Kidney capillary endothelial cell (primary cell): ENCODE results near the gene MBP.
"Not testable (repeated sequence)": the region's sequence is repeated elsewhere in the genome, so short reads cannot be mapped to it uniquely, and the experiment has no call there.

ENCODE experiments used
- DNase-seq: peaks from one replicate; pipeline ENCODE4 v3.0.0-alpha.2; 2018; ENCODE audit warnings: low spot score

Gene MBP

GRCh38 chr18:77022116-77022515 is 110.5 kb downstream of the MBP start:
- DNase-seq, result no peak

GRCh38 chr18:77021478-77021877 is 111.1 kb downstream of the MBP start:
- not testable (repeated sequence) for DNase-seq

DNA sequence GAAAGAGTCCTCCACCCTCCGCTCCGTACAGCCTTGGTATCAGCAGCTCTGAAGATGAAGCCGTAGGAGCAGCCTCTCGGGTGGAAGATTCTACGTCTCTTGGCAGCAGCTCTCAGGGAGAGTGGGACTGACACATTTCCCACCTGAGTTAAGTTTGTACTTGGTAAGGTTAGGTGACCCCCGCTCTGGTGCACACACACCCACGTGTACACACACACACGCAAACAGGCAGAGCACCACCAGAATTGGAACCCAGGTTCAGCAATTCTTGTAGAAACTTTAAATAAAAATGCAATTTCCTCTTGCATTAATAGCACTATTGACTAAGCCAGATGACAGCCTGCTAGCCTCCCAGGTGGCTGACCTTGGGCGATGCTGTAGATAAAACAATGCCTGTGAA is 111.5 kb downstream of the MBP start:
- DNase-seq, result no peak

GRCh38 chr18:77020561-77020960 is 112.0 kb downstream of the MBP start:
- DNase-seq, result no peak

DNA sequence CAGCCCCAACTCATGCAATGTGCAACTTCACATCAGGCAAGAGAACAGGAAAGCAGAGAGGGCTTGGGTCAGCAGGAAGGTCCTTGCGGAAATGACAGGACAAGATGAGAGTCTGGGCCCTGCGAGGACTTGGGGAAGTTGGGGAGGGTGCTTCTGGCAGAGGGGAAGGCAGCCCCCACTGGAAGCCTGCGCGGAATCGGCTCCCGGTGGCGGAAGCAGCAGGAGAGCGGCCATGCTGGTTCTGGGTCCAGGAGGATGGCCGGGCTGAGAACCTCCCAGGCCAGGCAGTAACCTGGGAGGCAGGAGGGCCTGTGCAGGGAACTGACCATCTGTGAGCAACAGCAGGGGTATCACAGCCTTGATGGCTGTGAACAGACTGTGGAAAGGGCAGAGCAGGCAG is 112.9 kb downstream of the MBP start:
- no peak for DNase-seq

DNA sequence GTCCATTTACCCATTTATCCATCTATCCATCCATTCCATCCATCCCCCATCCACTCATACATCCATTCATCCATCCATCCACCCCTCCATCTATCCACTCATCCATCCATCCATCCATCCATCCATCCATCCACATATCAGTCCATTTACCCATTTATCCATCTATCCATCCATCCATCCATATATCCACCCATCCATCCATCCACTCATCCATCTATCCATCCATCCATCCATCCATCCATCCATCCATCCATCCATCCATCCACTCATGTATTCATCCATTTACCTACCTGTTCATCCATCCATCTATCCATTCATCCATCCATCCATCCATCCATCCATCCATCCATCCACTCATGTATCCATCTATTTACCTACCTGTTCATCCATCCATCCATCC is 113.9 kb downstream of the MBP start:
- not testable (repeated sequence) for DNase-seq

GRCh38 chr18:77017355-77017754 is 115.2 kb downstream of the MBP start:
- DNase-seq, result no peak

- DNase-seq, result no peak
Observed at GRCh38 chr18:77016936-77017335, 115.6 kb downstream of the MBP start.

DNA sequence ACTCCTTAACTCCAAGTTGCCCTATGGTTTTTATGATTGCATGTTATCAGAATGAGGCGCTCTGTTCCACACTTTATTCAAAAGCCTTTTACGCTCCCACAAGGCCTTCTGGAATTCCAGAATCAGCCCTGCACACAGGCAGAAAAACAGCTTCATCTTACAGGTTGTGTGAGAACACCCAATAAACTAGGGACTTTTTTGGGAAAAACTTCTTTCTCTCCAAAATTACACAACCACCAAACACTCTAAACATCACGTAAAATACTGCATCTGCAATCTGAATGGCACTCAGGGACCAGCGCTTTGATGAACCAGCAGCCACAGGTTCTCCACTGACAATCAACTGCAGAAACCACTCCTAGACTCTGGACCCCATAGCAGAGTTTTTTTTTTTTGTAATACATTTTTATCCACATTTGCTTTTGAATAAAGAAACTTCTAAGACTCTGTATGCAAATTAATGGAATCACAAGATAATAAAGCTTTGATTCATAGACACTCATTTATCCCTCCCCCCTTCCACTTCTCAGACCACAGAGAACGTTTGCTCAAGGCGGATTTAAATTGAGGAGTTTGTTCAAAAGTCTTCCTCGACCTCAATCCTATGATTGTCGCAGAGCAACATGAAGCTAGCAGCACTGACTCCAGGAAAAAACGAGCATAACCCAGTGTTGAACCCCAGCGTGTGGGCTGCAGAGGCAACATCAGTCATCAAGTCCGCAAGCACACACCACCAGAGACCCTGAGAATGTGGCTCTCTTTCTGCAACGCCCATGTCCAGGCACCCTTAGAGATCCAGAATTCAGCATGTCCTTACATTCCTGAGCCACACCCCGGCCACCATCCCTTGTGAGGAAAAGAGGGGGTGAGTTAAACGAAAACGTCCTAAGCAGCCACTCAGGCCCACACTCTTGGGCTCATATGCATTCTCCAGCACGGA is 116.5 kb downstream of the MBP start:
- no peak for DNase-seq

GRCh38 chr18:77015169-77015568 is 117.4 kb downstream of the MBP start:
- no peak for DNase-seq

DNA sequence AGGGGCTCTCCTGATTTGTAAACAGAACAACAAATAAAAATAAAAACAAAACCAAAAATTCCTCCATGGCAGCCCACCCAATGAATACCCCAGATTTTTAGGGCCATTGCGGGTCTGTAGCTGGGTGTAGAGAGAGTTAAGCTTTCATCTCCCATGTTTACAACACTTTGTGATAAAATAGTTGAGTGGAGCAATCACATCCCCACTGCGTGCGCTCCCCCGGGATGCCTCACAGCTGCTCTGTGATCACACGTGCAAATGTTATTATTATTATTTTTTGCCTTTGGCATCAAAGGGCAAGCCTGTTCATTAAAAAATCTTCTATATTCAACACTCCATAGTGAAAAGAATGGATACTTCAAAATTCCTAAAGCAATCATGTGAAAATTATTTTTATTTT is 118.0 kb downstream of the MBP start:
- DNase-seq, result no peak

- DNase-seq, result no peak
Observed at GRCh38 chr18:77013811-77014521, 118.6 kb downstream of the MBP start.

DNA sequence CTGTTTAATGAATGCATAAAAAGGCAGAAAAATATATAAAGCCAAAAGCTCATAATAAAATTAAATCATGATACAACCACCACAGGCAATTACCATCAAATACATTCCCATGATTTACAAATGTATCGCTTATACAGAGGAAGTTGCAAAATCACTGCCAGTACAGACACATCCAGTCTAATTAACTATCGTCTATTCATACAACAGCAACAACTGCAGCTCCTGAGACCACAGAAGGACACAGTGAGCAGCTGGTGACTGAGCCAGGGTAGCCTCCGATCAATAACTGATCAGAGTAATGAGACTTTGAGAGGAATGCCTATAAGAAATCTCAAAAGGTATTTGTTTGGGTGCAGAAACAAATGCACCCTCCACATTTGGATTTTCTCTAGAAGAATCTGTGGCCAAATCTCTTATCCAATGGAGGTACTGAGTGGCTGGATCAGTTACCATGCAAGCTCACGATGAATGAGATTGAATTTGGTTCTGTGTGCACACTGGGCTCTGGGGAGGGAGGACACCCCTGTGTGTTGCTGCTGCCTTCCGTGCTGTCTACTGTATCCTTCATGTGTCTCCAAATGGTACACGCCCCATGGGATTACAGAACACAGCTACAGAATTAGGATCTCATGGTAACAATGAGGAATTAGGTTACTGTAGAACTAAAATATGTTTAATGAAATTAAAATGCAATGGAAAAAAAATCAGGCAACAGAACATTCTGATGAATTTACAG is 119.6 kb downstream of the MBP start:
- DNase-seq, result no peak

DNA sequence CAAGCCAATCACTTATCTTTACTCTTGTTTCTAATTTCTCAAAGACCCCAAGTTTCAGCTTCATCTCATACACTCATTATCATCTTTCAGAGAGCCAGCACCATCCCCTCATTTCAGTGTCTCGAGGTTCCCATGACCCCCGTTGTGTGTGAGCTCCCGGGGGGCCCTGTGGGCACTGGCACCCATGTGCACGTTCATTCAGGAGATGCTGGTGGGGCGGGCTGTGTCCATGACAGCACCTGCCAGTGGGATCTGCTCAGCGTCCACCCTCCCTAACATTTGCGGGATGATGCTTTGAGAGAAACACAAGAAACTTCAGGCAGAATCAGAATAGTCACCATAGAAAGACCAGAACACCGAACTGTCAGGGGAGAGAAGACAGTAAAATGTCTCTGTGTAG is 120.5 kb downstream of the MBP start:
- DNase-seq, result no peak

DNA sequence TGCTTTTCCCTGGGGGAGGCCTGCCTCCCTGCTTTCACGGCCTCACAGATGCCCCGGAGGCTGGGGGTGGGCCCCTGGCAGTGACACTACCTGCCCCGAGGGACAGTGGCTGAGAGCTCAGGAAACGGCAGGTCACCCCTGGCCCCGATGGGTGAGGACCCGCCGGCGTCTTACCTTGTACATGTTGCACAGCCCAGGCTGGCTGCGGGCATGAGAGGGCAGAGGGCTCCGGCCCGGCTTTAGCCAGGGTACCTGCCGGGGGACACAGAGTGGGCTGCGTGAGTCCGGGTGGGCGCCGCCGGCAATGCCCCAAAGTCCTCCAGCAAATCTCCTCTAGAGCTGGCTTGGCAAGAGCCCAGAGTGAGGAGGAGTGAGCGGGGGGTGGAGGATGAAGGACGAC is 122.9 kb downstream of the MBP start:
- no peak for DNase-seq

- DNase-seq, result no peak
Observed at GRCh38 chr18:77008576-77009315, 123.8 kb downstream of the MBP start.

- DNase-seq, result no peak
Observed at GRCh38 chr18:77008006-77008405, 124.6 kb downstream of the MBP start.

GRCh38 chr18:77007251-77007650 is 125.3 kb downstream of the MBP start:
- DNase-seq, result no peak

GRCh38 chr18:77006305-77007175 is 126.0 kb downstream of the MBP start:
- DNase-seq, result no peak

- DNase-seq, result no peak
Observed at GRCh38 chr18:77005651-77006195, 126.9 kb downstream of the MBP start.
